CD14-positive monocyte (primary cell): ENCODE measurements around the gene TCF4. TPM values are rescaled to one million over a fixed set of nuclear protein-coding genes. Genes with fewer than 3 reads are reported as not detected.

Source experiments
- DNase-seq, 3 donors: peaks; one replicate each; pipeline ENCODE4 v3.0.0-alpha.2; 2011 to 2022
- H2AFZ ChIP-seq: 2 replicates; pipeline ENCODE4 v1.6.0; 2012; ENCODE audit warnings: mild to moderate bottlenecking, low read depth, low read length, inconsistent platforms; ENCODE audit not compliant: insufficient read depth, poor library complexity, severe bottlenecking
- H3K27ac ChIP-seq, 2 donors: 1 replicate in 1 of 2; 2 replicates in 1 of 2; pipeline ENCODE4 v1.5.1; 2012 to 2013; ENCODE audit warnings: low read length in 2 of 2, control low read depth in 1 of 2, inconsistent platforms in 1 of 2, low read depth in 1 of 2, mild to moderate bottlenecking in 1 of 2
- H3K27me3 ChIP-seq, 2 donors: one replicate each; pipeline versions ENCODE4 v1.6.0 to v1.6.1; 2011 to 2013; ENCODE audit warnings: low read length in 2 of 2; ENCODE audit not compliant: control insufficient read depth in 2 of 2, insufficient read depth in 2 of 2
- H3K36me3 ChIP-seq, 2 donors: replicated peaks in 1 of 2; 1 replicate in 1 of 2; 2 replicates in 1 of 2; pipeline versions ENCODE4 v1.5.1 to v1.6.1; 2012 to 2013; ENCODE audit warnings: low read length in 2 of 2, control low read depth in 1 of 2, inconsistent platforms in 1 of 2, mild to moderate bottlenecking in 1 of 2; ENCODE audit not compliant: insufficient read depth in 2 of 2, control insufficient read depth in 1 of 2
- H3K4me1 ChIP-seq, 2 donors: 1 replicate in 1 of 2; 2 replicates in 1 of 2; pipeline versions ENCODE4 v1.5.1 to v1.6.1; 2012 to 2013; ENCODE audit warnings: low read length in 2 of 2, control low read depth in 1 of 2, inconsistent platforms in 1 of 2, mild to moderate bottlenecking in 1 of 2, moderate library complexity in 1 of 2; ENCODE audit not compliant: insufficient read depth in 2 of 2, control insufficient read depth in 1 of 2
- H3K4me2 ChIP-seq: replicated peaks from 2 replicates; pipeline ENCODE3; 2012; ENCODE audit warnings: low read length, moderate library complexity, mild to moderate bottlenecking; ENCODE audit not compliant: poor library complexity, severe bottlenecking; ENCODE audit errors: extremely low read depth
- H3K4me3 ChIP-seq, 3 experiments: fragments of 200-600 bp in 1 of 3; sonication (generic) in 1 of 3; replicated peaks in 1 of 3; 1 replicate in 2 of 3; 2 replicates in 1 of 3; pipeline ENCODE4 v1.5.1; 2011 to 2013; ENCODE audit warnings: low read length in 3 of 3, mild to moderate bottlenecking in 3 of 3, control low read depth in 2 of 3, low read depth in 2 of 3, inconsistent platforms in 1 of 3, moderate library complexity in 1 of 3
- H3K79me2 ChIP-seq: 2 replicates; pipeline ENCODE4 v1.6.0; 2012; ENCODE audit warnings: mild to moderate bottlenecking, control low read depth, inconsistent platforms, low read length, moderate library complexity; ENCODE audit not compliant: insufficient read depth
- H3K9ac ChIP-seq: 2 replicates; pipeline ENCODE4 v1.6.0; 2017; ENCODE audit warnings: low read length, mild to moderate bottlenecking; ENCODE audit not compliant: insufficient read depth, poor library complexity, severe bottlenecking
- H3K9me3 ChIP-seq, 2 donors: replicated peaks in 1 of 2; 1 replicate in 1 of 2; 2 replicates in 1 of 2; pipeline versions ENCODE4 v1.5.1 to v1.6.1; 2012 to 2013; ENCODE audit warnings: low read length in 2 of 2, control low read depth in 1 of 2; ENCODE audit not compliant: control insufficient read depth in 1 of 2, insufficient read depth in 1 of 2
- H4K20me1 ChIP-seq: 2 replicates; pipeline ENCODE4 v1.6.0; 2012; ENCODE audit warnings: mild to moderate bottlenecking, low read length, control low read depth, moderate library complexity; ENCODE audit not compliant: insufficient read depth
- H3K27ac Mint-ChIP-seq, 7 donors: one replicate each; pipeline ENCODE4 v1.8.0; 2020; ENCODE audit warnings: mild to moderate bottlenecking in 7 of 7, mixed read lengths in 7 of 7, moderate library complexity in 6 of 7, inconsistent platforms in 2 of 7
- H3K27me3 Mint-ChIP-seq, 3 donors: one replicate each; pipeline ENCODE4 v1.8.0; 2021 to 2022; ENCODE audit warnings: low read depth in 3 of 3, mild to moderate bottlenecking in 3 of 3, mixed read lengths in 3 of 3, moderate library complexity in 3 of 3, inconsistent platforms in 1 of 3
- H3K36me3 Mint-ChIP-seq, 2 donors: one replicate each; pipeline ENCODE4 v1.8.0; 2020; ENCODE audit warnings: mixed read lengths in 2 of 2, inconsistent platforms in 1 of 2, mild to moderate bottlenecking in 1 of 2
- H3K4me1 Mint-ChIP-seq: one replicate; pipeline ENCODE4 v1.8.0; 2020; ENCODE audit warnings: mild to moderate bottlenecking, mixed read lengths
- H3K4me3 Mint-ChIP-seq, 2 donors: one replicate each; pipeline ENCODE4 v1.8.0; 2020; ENCODE audit warnings: mild to moderate bottlenecking in 2 of 2, mixed read lengths in 2 of 2, moderate library complexity in 1 of 2
- H3K9me3 Mint-ChIP-seq, 7 donors: one replicate each; pipeline ENCODE4 v1.8.0; 2020 to 2022; ENCODE audit warnings: mixed read lengths in 7 of 7, mild to moderate bottlenecking in 6 of 7, moderate library complexity in 6 of 7, inconsistent platforms in 2 of 7
- WGBS: methylation state at CpG from one replicate; pipeline ENCODE4 v1.1.5; 2013; ENCODE audit warnings: missing lambda C conversion rate; ENCODE audit not compliant: insufficient coverage; 5-methylcytosine and 5-hydroxymethylcytosine counted together
- intact Hi-C, 2 donors: fragments of 100-400 bp; cut with micrococcal nuclease; formaldehyde crosslinking; loops; one replicate each; pipeline versions ENCODE4 v1.15.0 to v1.15.1; 2023
- polyA plus RNA-seq, 3 donors: library from polyadenylated mRNA; depleted of rRNA in 1 of 3; unstranded in 2 of 3; stranded (reverse) in 1 of 3; fragments of 300-500 nt in 2 of 3; fragments of >200 nt in 1 of 3; fragmentation: Illumina TruSeq in 2 of 3; gene quantifications; 1 replicate in 2 of 3; 2 replicates in 1 of 3; pipeline ENCODE4 v1.2.3, GENCODE V29; 2012 to 2021
- TF ChIP-seq, protein P1 (sequence below): fragments of 200-600 bp; IDR thresholded peaks from one replicate; pipeline ENCODE4 v1.8.0; 2022; ENCODE audit warnings: antibody characterized with exemption, mild to moderate bottlenecking

Gene TCF4
- polyA plus RNA-seq, 3 donors, result 5.9 to 12.9 (median 10.7) TPM

DNA sequence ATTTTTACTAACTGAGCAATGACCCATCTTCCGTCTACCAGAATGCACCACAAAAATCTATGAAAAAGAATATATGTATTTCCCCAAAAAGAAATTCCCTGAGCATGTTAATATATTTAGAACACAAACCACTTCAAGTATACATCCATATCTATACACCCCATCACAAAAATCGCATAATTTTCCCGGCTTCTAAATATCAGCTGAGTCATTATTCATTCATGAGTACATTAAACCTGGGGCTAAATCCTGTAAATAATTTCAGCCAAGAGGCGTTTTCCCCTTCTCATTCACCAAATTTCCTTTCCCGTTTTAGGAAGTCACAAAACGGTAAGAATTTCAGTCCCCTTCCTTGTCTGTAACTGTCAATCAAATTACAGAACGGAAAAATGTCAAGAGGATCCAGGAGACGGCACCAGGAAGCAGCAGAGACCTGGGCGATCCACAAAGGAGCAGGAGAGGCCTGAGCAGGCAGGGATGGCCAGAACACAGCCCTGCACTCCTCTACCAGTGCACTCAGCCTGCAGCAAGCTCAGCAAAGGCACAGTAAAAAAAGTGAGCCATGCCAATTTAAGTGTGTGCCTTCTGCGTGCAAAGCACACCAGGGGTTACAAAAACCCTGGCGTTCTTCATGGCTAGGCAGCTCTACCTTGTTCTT lies 300.7 kb downstream of the TCF4 start:
- no peak overlapping the region for H2AFZ ChIP-seq
- Mint-ChIP-seq H3K27ac (no peak overlapping the region), H3K4me1 (peaks cover 3% of the 10 kb centered on the region), H3K36me3 (no peaks in the 10 kb centered on the region), H3K27me3 (no peaks in the 10 kb centered on the region), H3K9me3 (peaks cover 0 to 2% (median 0%) of the 10 kb centered on the region in 7 donors), H3K4me3 (no peak overlapping the region)
- TF ChIP-seq, protein P1, sequence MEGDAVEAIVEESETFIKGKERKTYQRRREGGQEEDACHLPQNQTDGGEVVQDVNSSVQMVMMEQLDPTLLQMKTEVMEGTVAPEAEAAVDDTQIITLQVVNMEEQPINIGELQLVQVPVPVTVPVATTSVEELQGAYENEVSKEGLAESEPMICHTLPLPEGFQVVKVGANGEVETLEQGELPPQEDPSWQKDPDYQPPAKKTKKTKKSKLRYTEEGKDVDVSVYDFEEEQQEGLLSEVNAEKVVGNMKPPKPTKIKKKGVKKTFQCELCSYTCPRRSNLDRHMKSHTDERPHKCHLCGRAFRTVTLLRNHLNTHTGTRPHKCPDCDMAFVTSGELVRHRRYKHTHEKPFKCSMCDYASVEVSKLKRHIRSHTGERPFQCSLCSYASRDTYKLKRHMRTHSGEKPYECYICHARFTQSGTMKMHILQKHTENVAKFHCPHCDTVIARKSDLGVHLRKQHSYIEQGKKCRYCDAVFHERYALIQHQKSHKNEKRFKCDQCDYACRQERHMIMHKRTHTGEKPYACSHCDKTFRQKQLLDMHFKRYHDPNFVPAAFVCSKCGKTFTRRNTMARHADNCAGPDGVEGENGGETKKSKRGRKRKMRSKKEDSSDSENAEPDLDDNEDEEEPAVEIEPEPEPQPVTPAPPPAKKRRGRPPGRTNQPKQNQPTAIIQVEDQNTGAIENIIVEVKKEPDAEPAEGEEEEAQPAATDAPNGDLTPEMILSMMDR, result no peak
- H3K4me1 ChIP-seq, result no peaks in the 10 kb centered on the region
- no peak overlapping the region for H3K4me3 ChIP-seq
- no peaks in the 10 kb centered on the region for H3K9me3 ChIP-seq
- intact Hi-C loops, result no loop called here
- no peaks in the 10 kb centered on the region for H3K27me3 ChIP-seq
- WGBS, result 57% methylated on average over 6 of the region's 11 CpGs
- no peak for DNase-seq
- no peaks in the 10 kb centered on the region for H3K79me2 ChIP-seq
- no peak overlapping the region for H3K27ac ChIP-seq
- H3K4me2 ChIP-seq, result no peak overlapping the region
- H4K20me1 ChIP-seq, result no peaks in the 10 kb centered on the region
- H3K36me3 ChIP-seq, result no peaks in the 10 kb centered on the region
- no peak overlapping the region for H3K9ac ChIP-seq

DNA sequence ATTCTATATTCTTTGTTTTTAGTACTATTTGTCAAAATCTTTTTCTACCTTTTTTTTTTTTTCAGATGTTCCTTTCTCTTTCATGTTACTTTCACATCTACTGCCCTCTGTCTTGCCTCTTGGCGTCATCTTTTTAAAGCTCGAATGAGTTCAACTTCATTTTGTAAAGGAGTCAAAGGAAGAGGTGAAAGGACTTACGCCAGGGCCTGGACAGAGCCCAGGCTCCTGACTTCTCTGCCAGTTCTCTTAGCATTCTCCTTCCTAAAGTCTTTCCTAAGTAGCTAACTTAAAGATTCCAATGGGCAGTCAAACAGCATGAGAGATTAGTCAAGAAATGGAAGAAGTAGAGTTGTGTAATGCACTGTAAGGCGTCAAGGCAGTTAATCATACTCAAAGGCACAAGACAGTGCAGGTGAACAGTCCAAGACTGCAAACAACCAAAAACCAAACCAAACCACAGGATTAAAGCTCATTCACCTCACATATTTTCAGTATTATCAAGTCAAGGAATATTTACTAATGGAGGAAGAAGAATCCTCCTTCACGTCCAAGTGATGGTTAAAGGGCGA lies 301.7 kb downstream of the TCF4 start:
- no peak overlapping the region for H3K27ac ChIP-seq
- no peak overlapping the region for H3K4me3 Mint-ChIP-seq
- intact Hi-C loops, result no loop called here

More for the DNA sequence above, 301.7 kb downstream of the TCF4 start:
- H3K36me3 Mint-ChIP-seq, result no peaks in the 10 kb centered on the region
- H3K4me2 ChIP-seq, result no peak overlapping the region
- no peaks in the 10 kb centered on the region for H3K27me3 ChIP-seq
- no peaks in the 10 kb centered on the region for H3K9me3 ChIP-seq
- H3K36me3 ChIP-seq, result no peaks in the 10 kb centered on the region
- H3K27ac Mint-ChIP-seq, result no peak overlapping the region
- H3K27me3 Mint-ChIP-seq, result no peaks in the 10 kb centered on the region
- H3K4me1 Mint-ChIP-seq, result peaks cover 3% of the 10 kb centered on the region
- H3K9me3 Mint-ChIP-seq, result peaks cover 0 to 2% (median 0%) of the 10 kb centered on the region in 7 donors
- no peaks in the 10 kb centered on the region for H3K4me1 ChIP-seq
- TF ChIP-seq, protein P1, result no peak
- no peaks in the 10 kb centered on the region for H3K79me2 ChIP-seq
- no CpG with 5 or more reads among the region's 6 CpGs for WGBS
- no peak overlapping the region for H3K9ac ChIP-seq
- H2AFZ ChIP-seq, result no peak overlapping the region
- no peak overlapping the region for H3K4me3 ChIP-seq
- DNase-seq, result no peak
- H4K20me1 ChIP-seq, result no peaks in the 10 kb centered on the region
